Ishikawa (cell line): Measurements from ENCODE around the gene PTPRD.

Experiments
- CEBPB ChIP-seq: IDR thresholded peaks from 2 replicates; pipeline ENCODE4 v1.6.1; 2012
- CREB1 ChIP-seq: IDR thresholded peaks from 2 replicates; pipeline ENCODE4 v1.6.1; 2012; ENCODE audit warnings: low read depth
- EGR1 ChIP-seq: IDR thresholded peaks from 2 replicates; pipeline ENCODE4 v1.6.1; 2012
- EP300 ChIP-seq: IDR thresholded peaks from 2 replicates; pipeline ENCODE4 v1.6.1; 2012; ENCODE audit warnings: borderline replicate concordance
- FOXM1 ChIP-seq: IDR thresholded peaks from 2 replicates; pipeline ENCODE4 v1.6.1; 2012; ENCODE audit warnings: low read depth, borderline replicate concordance
- NFIC ChIP-seq: IDR thresholded peaks from 2 replicates; pipeline ENCODE4 v1.6.1; 2012
- RAD21 ChIP-seq: IDR thresholded peaks from 2 replicates; pipeline ENCODE4 v1.6.1; 2012; ENCODE audit warnings: low read depth
- TAF1 ChIP-seq: IDR thresholded peaks from 2 replicates; pipeline ENCODE4 v1.6.1; 2012; ENCODE audit warnings: low read depth, mild to moderate bottlenecking
- TCF12 ChIP-seq: IDR thresholded peaks from 2 replicates; pipeline ENCODE4 v1.6.1; 2012; ENCODE audit warnings: low read depth
- TEAD4 ChIP-seq: IDR thresholded peaks from 2 replicates; pipeline ENCODE4 v1.6.1; 2012
- YY1 ChIP-seq: IDR thresholded peaks from 2 replicates; pipeline ENCODE4 v1.6.1; 2012; ENCODE audit warnings: low read depth
- ZBTB7A ChIP-seq: IDR thresholded peaks from 2 replicates; pipeline ENCODE4 v1.6.1; 2012; ENCODE audit warnings: low read depth
- TF ChIP-seq, protein P1 (sequence below): IDR thresholded peaks from 2 replicates; pipeline ENCODE4 v1.6.1; 2012
- TF ChIP-seq, protein P2 (sequence below): IDR thresholded peaks from 2 replicates; pipeline ENCODE4 v1.6.1; 2012; ENCODE audit warnings: low read depth, mild to moderate bottlenecking
- TF ChIP-seq, protein P3 (sequence below): IDR thresholded peaks from 2 replicates; pipeline ENCODE4 v1.6.1; 2012

PTPRD gene

DNA sequence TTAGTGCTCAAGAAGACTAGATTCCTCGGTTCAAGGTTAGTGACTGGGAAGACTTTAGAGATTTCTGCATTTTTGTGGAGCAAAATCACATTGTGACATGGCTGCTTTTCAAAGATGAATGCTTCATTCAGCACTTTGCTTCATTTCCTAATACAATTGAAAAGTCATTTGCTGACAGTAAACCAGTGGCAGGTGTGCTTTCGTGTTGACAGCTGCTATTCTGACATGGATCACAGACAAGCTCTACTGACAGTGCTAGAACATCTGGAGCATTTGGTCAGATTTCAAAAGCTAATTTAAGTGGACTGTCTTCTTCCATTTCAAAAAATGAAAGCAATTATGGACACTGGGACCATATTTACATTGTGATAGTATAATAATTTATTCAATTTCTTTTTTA, 1060.1 kb downstream of the PTPRD start:
- TF ChIP-seq NFIC (no peak), RAD21 (no peak), ZBTB7A (no peak), TAF1 (no peak), TCF12 (no peak), CEBPB (no peak), FOXM1 (no peak), TEAD4 (no peak), CREB1 (no peak), YY1 (no peak), EGR1 (no peak), EP300 (no peak)
- TF ChIP-seq, protein P1, sequence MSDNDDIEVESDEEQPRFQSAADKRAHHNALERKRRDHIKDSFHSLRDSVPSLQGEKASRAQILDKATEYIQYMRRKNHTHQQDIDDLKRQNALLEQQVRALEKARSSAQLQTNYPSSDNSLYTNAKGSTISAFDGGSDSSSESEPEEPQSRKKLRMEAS = no peak
- TF ChIP-seq, protein P2, sequence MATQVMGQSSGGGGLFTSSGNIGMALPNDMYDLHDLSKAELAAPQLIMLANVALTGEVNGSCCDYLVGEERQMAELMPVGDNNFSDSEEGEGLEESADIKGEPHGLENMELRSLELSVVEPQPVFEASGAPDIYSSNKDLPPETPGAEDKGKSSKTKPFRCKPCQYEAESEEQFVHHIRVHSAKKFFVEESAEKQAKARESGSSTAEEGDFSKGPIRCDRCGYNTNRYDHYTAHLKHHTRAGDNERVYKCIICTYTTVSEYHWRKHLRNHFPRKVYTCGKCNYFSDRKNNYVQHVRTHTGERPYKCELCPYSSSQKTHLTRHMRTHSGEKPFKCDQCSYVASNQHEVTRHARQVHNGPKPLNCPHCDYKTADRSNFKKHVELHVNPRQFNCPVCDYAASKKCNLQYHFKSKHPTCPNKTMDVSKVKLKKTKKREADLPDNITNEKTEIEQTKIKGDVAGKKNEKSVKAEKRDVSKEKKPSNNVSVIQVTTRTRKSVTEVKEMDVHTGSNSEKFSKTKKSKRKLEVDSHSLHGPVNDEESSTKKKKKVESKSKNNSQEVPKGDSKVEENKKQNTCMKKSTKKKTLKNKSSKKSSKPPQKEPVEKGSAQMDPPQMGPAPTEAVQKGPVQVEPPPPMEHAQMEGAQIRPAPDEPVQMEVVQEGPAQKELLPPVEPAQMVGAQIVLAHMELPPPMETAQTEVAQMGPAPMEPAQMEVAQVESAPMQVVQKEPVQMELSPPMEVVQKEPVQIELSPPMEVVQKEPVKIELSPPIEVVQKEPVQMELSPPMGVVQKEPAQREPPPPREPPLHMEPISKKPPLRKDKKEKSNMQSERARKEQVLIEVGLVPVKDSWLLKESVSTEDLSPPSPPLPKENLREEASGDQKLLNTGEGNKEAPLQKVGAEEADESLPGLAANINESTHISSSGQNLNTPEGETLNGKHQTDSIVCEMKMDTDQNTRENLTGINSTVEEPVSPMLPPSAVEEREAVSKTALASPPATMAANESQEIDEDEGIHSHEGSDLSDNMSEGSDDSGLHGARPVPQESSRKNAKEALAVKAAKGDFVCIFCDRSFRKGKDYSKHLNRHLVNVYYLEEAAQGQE = no peak
- TF ChIP-seq, protein P3, sequence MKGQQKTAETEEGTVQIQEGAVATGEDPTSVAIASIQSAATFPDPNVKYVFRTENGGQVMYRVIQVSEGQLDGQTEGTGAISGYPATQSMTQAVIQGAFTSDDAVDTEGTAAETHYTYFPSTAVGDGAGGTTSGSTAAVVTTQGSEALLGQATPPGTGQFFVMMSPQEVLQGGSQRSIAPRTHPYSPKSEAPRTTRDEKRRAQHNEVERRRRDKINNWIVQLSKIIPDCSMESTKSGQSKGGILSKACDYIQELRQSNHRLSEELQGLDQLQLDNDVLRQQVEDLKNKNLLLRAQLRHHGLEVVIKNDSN = no peak

DNA sequence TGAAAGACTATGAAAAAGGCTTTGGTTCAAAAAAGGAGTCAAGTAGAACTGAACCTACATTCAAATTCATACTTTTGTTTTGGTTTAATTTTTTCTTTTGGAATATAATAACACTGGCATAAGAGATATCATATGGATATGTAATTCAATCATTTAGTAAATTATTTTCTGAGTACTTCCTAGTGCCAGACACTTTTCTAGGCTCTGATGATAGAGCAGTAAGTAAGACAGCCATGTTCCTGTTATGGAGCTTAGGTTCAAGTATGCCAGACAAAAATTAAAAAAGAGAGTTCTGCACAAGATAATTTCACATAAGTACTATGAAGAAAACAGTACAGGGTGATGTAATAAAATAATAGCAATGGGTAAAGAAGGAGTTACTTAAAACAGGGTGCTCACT, 1074.0 kb downstream of the PTPRD start:
- no peak for TF ChIP-seq CEBPB
- TF ChIP-seq, protein P1 = no peak
- TF ChIP-seq, protein P3 = no peak
- no peak for TF ChIP-seq FOXM1
- no peak for TF ChIP-seq RAD21
- no peak for TF ChIP-seq CREB1
- no peak for TF ChIP-seq TEAD4
- TF ChIP-seq TAF1 = no peak
- no peak for TF ChIP-seq NFIC
- TF ChIP-seq ZBTB7A = no peak
- TF ChIP-seq TCF12 = no peak
- no peak for TF ChIP-seq EGR1
- no peak for TF ChIP-seq EP300
- TF ChIP-seq YY1 = no peak
- TF ChIP-seq, protein P2 = no peak

DNA sequence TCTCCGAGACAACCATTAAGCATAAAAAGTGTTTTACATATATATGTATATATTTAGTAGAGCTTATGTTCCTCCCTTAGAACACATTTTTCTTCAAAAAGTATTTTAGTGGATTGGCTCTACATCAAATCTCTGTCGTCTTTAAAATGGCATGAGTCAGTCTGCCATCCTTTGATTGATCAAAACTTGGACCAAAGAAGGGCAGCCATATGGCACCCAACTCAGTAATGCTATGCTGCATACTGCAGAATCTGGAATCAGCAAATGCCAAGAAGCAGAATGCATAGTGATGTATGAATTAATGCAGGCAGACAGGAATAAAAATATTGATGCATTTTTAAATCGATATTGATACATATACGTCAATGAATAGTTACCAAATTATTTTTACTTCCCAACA, 1074.4 kb downstream of the PTPRD start:
- TF ChIP-seq CEBPB = no peak
- TF ChIP-seq, protein P1 = no peak
- no peak for TF ChIP-seq ZBTB7A

DNA sequence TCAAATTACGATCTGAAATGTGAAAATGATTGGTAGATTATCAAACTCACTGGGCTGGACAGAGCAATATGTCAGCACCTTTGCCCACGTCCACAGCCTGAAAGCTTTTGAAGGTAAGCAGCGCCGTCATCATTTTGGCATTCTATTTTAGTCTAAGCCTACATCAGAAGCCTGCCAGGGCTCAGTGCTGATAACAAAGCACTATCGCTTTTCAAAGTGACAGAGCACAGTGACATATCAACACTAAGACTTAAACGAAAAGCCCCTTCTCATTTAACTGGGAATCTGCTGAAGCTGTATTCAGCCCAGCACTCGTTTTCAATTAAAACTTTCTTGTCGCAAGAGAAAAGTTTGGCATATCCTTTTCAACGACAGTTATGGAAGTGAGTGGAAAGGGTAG, 1076.3 kb downstream of the PTPRD start:
- no peak for TF ChIP-seq TAF1
- TF ChIP-seq NFIC = no peak
- TF ChIP-seq RAD21 = no peak
- TF ChIP-seq, protein P2 = no peak
- TF ChIP-seq TCF12 = no peak
- TF ChIP-seq EP300 = no peak
- no peak for TF ChIP-seq EGR1
- TF ChIP-seq, protein P3 = no peak
- no peak for TF ChIP-seq CREB1
- TF ChIP-seq CEBPB = no peak
